BE2C (cell line): ENCODE measurements around the gene FASTK.

Experiments
- DNase-seq: peaks from one replicate; pipeline ENCODE4 v3.0.0-alpha.2; 2020
- H3K27me3 ChIP-seq: fragments of 250-450 bp; sonication (Bioruptor Pico); 2 replicates; pipeline ENCODE4 v1.5.1; 2020; ENCODE audit warnings: mild to moderate bottlenecking
- H3K36me3 ChIP-seq: fragments of 250-450 bp; sonication (Bioruptor Pico); 2 replicates; pipeline ENCODE4 v1.5.1; 2020; ENCODE audit warnings: mild to moderate bottlenecking
- H3K4me1 ChIP-seq: fragments of 250-450 bp; sonication (Bioruptor Pico); 2 replicates; pipeline ENCODE4 v1.5.1; 2020
- H3K4me3 ChIP-seq: 2 replicates; pipeline ENCODE4 v1.5.1; 2011; ENCODE audit warnings: low read depth, low read length
- H3K9me3 ChIP-seq: fragments of 250-450 bp; sonication (Bioruptor Pico); 2 replicates; pipeline ENCODE4 v1.5.1; 2020
- TF ChIP-seq, protein P1 (sequence below): IDR thresholded peaks from 2 replicates; pipeline ENCODE4 v1.5.1; 2012; ENCODE audit warnings: mild to moderate bottlenecking, low read depth, low read length

The FASTK gene

DNA sequence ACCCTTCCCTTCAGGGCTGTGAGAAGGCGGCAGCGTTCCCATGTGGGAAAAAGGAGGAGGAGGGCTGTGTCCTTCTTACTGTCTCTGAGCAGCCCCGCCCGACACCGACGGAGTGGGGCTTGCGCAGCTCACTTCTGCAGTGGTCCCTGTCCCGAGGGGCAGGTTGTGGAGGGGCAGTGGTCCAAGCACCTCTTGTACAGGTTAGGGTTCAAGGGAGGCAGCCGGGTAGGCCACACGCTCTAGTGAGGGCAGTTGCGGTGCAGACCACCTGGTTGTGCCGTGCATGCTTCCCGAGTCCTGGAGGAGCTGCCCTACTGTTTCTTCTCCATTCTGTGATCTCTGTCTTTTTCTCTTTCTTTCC is 38.4 kb upstream of the FASTK start:
- H3K27me3 ChIP-seq, result no peaks in the 10 kb centered on the region
- H3K36me3 ChIP-seq, result peaks cover 67% of the 10 kb centered on the region
- TF ChIP-seq, protein P1, sequence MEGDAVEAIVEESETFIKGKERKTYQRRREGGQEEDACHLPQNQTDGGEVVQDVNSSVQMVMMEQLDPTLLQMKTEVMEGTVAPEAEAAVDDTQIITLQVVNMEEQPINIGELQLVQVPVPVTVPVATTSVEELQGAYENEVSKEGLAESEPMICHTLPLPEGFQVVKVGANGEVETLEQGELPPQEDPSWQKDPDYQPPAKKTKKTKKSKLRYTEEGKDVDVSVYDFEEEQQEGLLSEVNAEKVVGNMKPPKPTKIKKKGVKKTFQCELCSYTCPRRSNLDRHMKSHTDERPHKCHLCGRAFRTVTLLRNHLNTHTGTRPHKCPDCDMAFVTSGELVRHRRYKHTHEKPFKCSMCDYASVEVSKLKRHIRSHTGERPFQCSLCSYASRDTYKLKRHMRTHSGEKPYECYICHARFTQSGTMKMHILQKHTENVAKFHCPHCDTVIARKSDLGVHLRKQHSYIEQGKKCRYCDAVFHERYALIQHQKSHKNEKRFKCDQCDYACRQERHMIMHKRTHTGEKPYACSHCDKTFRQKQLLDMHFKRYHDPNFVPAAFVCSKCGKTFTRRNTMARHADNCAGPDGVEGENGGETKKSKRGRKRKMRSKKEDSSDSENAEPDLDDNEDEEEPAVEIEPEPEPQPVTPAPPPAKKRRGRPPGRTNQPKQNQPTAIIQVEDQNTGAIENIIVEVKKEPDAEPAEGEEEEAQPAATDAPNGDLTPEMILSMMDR, result no peak
- no peak overlapping the region for H3K4me3 ChIP-seq
- no peak for DNase-seq
- H3K9me3 ChIP-seq, result no peaks in the 10 kb centered on the region
- peaks cover 3% of the 10 kb centered on the region for H3K4me1 ChIP-seq

DNA sequence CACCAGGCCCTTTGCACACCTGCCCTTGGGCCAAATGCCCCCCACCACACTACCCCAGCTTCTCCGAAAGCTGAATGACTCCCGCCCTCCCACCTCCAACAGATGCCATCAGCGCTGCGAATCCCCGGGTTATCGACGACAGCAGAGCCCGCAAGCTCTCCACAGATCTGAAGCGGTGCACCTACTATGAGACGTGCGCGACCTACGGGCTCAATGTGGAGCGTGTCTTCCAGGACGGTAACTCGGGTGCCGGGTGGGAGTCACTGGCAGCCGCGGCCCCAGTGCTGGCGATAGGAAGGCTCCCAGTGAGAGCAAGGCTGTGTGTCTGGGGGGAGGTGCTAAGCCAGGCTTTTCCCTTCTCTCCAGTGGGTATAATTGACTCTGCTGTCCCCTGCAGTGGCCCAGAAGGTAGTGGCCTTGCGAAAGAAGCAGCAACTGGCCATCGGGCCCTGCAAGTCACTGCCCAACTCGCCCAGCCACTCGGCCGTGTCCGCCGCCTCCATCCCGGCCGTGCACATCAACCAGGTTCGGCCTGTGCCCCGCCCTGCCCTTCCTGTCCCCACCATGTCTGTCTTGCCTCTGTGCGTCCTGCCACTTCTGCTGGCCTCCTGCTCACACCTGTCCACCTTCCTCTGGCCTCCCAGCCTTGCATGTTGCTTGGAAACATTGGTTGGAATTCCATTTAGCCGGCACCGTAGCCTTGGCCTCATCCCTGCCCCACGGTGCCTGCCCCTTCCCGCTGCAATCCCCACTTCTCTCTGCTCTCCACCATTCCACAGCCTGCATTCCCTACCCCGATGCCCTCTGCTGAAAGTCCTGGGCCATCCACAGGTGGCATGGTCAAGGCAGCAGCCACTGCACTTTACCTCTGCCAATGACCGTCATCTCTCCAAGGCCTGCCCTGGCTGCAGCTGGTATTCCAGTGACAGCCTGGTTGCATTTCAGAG is 37.8 kb upstream of the FASTK start:
- Histone ChIP-seq H3K36me3 (peaks cover 64% of the 10 kb centered on the region), H3K9me3 (no peaks in the 10 kb centered on the region), H3K4me3 (no peak overlapping the region), H3K4me1 (peaks cover 10% of the 10 kb centered on the region), H3K27me3 (no peaks in the 10 kb centered on the region)
- no peak for DNase-seq
- TF ChIP-seq, protein P1, result no peak

GRCh38 chr7:151117565-151117964 is 37.0 kb upstream of the FASTK start:
- DNase-seq, result no peak
- peaks cover 58% of the 10 kb centered on the region for H3K36me3 ChIP-seq
- peaks cover 16% of the 10 kb centered on the region for H3K4me1 ChIP-seq
- H3K9me3 ChIP-seq, result no peaks in the 10 kb centered on the region
- H3K27me3 ChIP-seq, result no peaks in the 10 kb centered on the region
- TF ChIP-seq, protein P1, result no peak
- no peak overlapping the region for H3K4me3 ChIP-seq

GRCh38 chr7:151116603-151117440 is 36.2 kb upstream of the FASTK start:
- TF ChIP-seq, protein P1, result no peak
- no peaks in the 10 kb centered on the region for H3K9me3 ChIP-seq
- H3K4me1 ChIP-seq, result peaks cover 16% of the 10 kb centered on the region
- no peak overlapping the region for H3K4me3 ChIP-seq
- H3K27me3 ChIP-seq, result no peaks in the 10 kb centered on the region
- H3K36me3 ChIP-seq, result peaks cover 57% of the 10 kb centered on the region
- DNase-seq, result no peak

DNA sequence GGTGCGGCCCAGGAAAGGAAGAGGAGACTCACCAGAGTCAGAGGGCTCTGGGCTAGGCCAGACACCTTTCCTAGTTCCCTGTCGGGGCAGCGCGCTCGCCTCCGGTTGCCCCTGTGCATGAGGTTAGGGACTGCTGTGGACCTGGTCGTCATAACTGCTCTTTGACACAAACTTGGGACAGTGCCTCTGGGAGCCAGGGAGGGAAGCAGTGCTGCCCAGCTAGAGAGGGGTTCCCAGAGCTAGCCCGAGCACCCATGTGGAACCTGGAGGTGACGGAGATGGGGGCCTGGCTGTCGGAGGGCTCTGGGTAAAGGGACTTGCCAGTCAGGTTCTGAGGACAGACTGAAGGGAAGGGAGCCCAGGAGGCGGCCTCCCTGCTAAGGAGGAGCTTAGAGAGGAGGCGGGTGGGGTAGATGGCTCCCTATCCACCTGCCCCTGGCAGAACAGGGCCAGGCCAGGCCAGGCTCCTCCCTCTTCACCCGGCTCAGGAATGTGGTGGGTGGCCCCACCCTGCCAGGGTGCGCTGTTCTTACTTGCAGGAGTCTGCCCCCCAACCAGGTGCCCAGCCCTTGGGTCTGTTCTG is 35.3 kb upstream of the FASTK start:
- H3K4me3 ChIP-seq, result no peak overlapping the region

More for the DNA sequence above, 35.3 kb upstream of the FASTK start:
- peaks cover 48% of the 10 kb centered on the region for H3K36me3 ChIP-seq
- peaks cover 16% of the 10 kb centered on the region for H3K4me1 ChIP-seq
- TF ChIP-seq, protein P1, result no peak
- no peak for DNase-seq
- no peaks in the 10 kb centered on the region for H3K9me3 ChIP-seq
- H3K27me3 ChIP-seq, result no peaks in the 10 kb centered on the region
